Renal cortical epithelial cell (primary cell): ENCODE data around the gene SPOCK3. TPM values are rescaled to one million over a fixed set of nuclear protein-coding genes. Genes with fewer than 3 reads are reported as not detected.
"Not testable (repeated sequence)": the region's sequence is repeated elsewhere in the genome, so short reads cannot be mapped to it uniquely, and the experiment has no call there.

Experiments
- DNase-seq: peaks from one replicate; pipeline ENCODE4 v3.0.0-alpha.2; 2011; ENCODE audit warnings: low read depth
- total RNA-seq: library from RNA; depleted of rRNA; stranded (reverse); fragments of >200 nt; gene quantifications from 2 replicates; pipeline ENCODE4 v1.2.3, GENCODE V29; 2014

SPOCK3 gene
- not detected in 2 replicates for total RNA-seq

DNA sequence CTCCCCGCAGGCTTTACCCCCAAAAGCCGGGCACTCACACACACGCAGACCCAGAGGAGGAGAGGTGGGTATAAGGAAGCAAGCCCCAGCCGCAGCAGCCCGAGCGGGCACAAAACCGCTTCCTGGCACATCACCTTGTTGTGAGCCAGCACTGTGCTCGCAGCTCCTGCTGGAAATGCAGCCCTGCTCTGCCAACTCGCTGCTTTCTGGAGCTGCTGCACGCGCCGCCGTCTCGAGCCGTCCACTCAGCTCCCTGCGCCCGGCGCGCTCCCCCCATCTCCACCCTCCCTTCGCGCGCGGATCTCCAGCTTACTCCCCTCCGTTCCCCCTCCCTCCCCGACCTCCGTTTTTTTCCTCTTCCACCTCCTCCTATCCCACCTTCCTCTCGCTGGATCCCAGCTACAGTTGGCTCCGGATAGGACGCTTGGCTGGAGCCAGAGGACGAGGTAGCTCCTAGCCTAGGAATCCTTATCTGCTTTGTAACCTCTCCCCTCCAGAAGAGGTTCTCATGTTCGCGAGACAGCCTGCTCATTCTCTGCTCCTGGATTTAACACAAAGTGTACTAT is at the start of gene SPOCK3:
Gene SPOCK3, minus strand, starts transcription at position 179 of the 566 bp plus-strand sequence.
- peak; percentile 22 for DNase-seq

DNA sequence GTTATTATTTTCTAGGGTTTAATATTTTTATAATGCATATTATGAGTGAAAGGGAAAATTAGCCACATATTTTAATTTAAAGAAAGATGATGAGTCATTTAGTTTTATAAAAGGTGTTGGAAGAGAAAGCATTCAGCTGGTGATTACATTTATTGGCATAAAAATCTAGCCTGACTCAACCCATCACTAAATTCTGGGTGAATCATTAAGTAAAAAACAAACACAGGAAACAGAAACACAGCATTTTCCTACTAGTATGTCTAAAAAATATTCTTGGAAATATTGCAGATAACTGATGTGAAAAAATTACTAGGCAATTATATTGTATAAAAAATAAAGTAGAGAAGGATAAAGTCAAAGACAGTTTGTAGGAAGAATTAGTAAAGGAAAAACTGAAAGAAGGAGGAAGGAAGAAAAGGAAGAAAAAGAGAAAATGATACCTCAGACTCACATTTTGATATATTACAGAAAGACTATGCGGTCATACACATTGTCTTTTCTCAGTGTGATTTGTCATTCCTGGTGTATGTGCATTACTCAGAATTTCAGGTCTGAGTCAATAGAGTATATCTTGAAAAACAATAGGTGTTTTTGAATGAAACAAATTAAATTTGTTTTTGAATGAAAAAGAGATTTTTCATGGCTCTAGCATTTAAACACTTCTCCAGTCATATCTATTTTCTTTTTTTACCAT is 48.0 kb upstream of the SPOCK3 start:
- no peak for DNase-seq

DNA sequence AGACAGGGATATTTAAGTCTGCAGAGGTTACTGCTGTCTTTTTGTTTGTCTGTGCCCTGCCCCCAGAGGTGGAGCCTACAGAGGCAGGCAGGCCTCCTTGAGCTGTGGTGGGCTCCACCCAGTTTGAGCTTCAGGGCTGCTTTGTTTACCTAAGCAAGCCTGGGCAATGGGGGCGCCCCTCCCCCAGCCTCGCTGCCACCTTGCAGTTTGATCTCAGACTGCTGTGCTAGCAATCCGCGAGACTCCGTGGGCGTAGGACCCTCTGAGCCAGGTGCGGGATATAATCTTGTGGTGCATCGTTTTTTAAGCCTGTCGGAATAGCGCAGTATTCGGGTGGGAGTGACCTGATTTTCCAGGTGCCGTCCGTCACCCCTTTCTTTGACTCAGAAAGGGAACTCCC is 47.3 kb upstream of the SPOCK3 start:
- not testable (repeated sequence) for DNase-seq

DNA sequence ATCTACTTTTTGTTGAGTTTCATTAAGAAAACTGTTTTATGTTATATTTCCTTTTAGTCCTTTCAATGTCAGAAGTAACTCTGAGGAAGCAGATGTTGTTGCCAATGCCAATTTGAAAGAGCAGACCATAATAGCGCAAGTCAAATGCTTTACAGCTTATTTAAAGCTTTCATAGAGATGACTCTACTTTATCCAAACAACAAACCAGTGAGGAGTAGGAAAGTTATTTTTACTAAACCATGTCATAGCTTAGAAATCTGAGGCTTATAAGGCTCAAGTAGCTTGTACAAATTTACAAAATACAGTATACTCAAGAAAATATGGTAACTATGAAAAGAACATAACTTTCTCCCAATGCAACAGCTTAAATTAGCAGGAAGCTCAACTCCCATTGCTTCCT is 40.1 kb upstream of the SPOCK3 start:
- no peak for DNase-seq

DNA sequence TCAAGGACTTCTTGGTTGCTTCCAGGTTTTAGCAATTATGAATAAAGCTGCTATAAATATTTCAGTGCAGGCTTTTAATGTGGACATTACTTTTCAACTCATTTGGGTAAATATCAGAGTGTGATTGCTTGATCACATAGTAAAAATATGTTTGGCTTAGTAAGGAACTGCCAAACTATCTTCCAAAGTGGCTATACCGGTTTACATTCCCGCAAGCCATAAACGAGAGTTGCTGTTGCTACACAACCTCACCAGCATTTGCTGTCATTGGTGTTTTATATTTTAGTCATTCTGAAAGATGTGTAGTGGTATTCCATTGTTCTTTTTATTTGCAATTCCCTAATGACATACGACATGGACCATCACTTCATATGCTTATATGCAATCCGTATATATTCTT is 30.9 kb upstream of the SPOCK3 start:
- DNase-seq: no peak

DNA sequence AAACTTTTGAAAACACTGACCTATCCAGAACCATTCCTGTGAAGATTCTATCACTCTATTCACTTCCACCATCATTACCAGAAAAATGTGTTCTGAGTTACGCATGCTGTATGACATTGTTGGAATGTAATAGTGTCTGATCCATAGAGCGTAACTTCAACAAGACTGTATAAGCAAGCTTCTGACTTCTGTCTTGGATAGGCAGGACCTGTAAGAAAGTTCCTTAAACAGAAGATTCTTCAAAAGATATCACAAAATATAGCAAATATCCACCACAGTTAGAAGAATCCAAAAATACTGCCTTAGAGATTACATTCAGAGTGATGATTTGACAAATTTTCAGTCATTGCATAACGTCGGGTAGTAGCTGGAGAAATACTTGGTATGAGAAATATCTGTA is 14.0 kb upstream of the SPOCK3 start:
- DNase-seq: no peak

DNA sequence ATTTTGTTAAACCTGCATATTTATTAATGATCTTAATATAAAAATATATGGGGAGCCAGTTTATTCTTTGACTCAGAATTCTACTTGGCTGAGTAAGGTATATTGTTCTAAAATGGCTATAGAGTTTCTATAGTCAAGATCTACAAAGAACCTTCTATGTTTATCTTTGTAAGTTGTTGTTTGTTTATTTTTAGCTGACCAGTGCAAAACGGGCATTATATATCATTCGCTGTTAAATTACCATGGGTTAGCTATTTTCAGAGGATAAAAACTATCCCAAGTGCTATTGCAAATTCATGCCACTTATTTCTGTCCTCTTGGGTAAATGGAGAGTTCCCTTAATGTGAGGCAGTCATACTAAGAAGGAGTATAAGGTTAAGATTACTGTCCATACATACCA is 5.3 kb upstream of the SPOCK3 start:
- DNase-seq: no peak

DNA sequence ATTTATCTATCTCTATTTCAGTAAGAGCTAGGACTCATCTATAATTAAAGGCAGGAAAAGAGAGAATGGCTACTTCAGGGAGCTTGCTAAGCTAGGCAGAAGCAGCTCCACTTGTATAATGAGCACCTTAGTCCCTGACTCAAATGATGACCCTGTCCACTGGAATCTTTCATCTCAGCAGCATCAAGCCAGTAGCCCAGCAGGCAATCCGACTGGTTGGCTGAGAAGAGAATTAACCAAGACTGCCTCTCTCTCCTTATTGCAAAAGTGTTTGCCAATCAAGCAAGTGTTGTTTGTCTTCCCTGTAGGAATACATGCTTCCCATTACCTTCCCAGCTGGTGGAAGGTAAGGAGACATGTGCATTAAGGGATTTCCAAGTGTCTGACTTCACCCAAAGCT is 3.9 kb upstream of the SPOCK3 start:
- no peak for DNase-seq

DNA sequence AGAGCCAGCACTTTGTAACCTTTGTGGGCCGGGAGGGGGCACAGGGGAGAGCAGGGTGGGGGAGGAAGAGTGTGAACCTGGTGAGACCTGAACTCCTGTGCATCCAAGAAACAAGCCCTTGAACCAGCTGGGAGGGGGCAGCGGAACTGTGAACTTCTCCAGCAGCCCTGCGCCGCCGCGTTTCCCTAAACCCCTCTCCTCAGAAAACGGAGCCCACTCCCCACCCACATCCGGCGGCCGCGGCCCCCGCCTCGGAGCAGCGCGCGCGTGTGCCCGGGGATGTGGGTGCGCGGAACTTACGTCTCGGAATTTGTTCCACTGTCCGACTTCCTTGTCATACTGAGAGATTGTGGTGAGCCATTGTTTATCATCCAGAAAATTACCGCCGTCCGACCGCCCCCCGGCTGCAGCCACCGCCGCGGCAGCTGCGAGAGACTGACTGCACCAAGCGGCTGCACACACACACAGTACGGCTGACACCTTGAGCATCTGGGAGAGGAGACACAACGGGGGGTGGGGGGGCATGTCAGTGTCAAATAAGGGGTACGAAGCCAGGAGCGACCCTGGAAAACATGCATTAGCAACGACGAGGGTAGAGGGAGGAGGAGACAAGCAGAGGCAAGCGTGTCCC is 494 bp downstream of the SPOCK3 start:
- DNase-seq: no peak

DNA sequence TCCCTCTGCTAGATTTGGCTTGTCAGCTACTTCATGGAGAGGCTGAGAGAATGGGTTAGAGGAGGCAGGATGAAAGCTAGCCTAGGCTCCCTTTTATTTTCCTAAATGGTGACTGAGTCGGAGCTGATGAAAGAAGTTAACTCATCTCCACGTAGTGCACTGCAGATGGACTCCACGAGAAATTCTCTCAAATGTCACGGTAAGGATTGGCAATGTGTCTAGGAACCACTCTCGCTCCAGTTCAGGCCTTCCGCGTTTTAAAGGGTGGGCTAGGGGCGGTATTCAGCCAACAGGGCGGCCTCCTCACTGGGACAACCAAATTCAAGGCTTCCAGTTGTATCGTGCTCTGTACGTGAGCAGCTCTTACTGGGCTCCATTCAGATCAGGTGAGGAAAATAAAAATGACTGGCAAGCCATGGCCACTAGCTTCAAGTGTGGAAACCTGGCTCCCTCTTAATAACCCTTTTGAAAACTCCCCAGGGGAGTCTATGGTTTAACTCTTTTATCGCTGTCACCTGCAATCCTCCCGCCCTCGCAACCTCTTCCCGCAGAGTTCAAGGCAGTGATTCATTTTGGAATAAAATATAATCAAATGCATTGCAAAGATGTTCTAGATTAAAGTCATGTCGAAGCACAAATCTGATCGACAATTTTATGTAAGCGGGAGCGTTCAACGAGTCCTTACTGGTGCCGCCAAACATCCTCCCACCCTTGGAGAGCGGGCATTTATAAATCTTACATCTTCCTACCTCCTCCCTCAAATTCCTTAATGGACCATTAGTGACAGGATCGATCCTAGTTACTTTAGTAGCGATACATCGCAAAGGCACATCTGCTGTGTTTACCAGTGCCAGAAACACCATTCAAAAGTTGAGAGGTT is 1.2 kb downstream of the SPOCK3 start:
- no peak for DNase-seq

DNA sequence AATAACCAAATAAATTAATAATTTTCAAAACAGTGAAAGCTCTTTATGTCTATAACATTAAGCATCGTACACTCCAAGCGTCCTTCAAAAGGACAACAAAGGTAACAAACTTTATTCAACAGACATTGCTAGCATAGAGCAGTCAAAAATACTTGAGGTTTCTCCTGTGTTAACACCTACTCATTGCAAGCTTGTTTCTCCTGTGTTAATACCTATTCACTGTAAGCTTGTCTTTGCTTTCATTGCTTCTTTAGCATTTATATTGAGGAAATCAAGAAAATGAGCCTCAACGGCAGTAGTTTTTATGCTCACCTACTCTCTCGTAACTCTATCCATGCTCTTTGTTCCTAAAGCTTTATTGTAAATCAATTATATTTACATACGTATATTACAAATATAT is 3.5 kb downstream of the SPOCK3 start:
- DNase-seq: no peak

DNA sequence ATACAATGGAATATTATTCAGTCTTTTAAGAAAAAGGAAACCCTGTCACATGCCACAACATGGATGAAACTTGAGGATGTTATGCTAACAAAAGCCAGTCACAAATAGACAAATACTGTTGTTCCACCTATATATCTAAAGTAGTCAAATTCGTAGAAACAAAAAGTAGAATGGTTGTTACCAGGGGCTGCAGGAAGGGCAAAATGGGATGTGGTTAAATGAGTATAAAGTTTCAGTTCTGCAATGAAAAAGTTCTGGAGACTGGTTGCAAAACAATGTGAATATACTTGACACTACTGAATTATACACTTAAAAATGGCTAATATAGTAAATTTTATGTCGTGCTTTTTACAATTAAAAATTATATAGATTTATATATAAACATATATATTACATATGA is 12.2 kb downstream of the SPOCK3 start:
- DNase-seq: no peak

DNA sequence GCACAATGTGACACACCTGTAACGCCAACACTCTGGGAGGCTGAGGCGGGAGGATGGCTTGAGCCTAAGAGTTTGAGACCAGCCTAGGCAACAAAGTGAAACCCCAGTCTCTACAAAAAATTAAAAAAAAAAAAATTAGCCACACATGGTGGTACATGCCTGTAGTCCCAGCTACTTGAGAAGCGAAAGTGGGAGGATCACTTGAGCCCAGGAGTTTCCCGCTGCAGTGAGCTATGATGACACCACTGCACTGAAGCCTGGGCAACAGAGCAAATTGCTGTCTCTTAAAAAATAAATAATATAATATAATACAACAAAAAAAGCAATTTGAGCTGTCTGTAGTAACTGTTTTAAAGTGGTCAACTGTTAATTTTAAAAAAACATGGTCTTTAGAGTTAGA is 13.2 kb downstream of the SPOCK3 start:
- DNase-seq: no peak

DNA sequence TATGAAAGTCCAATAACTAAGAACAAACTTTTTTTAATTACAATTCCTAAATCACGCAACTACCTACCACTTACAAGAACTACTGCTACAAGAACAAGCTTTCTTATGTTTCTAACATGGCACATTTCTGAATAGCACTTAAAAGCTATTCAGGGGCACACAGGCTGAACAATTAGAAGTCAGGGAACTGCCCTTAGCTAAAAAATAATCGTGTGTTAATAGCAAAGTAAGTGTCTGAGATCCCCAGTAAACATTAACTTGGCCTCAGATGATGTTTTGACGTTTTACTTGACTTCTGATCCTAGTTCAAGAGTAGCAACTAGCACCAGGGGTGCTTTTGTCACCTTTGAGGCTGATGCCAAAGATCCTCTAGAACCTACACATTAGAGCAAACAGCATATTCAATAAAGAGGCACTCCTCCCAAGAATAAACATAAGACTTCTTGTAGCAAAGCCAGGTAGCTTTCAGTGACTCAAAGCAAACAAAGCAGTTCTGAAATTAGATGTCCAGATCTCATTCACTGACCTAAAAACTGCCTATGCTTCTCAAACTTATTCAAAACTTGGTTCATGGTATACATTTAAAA is 16.2 kb downstream of the SPOCK3 start:
- no peak for DNase-seq

DNA sequence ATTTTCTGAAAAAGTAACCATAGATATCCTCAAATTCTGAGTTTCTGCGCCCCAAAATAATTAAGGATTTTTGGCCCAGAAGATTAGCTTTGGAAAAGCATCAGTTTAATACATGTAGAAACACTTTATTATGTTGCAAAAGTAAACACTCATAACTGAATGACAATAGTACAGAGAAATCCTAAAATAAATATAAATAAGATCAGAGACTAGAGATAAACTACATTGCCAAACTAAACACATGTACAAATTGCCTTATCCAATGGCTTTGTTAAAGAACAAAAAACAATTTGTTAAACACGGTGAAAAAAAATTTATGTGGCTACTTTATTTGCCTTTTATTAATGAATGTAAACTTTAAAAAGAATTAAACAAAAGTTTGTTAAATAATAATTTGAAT is 17.5 kb downstream of the SPOCK3 start:
- no peak for DNase-seq

DNA sequence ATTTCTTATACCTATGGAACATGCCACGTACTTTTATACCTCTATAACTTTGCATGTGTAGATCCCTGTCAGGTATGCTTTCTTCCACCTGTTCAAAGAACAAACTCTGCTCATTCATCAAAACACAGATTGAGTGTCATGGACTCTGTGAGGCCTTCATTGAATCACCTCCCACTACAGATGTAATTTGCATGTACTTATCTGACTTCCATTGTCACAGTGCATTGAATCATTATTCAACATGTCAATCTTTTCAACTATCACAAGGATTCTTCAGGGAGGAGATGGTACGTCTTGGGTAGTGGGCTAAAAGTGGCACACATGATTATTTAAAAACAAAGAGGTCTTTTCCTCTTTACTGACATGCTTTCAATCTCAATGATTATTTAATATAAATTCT is 24.1 kb downstream of the SPOCK3 start:
- DNase-seq: no peak

DNA sequence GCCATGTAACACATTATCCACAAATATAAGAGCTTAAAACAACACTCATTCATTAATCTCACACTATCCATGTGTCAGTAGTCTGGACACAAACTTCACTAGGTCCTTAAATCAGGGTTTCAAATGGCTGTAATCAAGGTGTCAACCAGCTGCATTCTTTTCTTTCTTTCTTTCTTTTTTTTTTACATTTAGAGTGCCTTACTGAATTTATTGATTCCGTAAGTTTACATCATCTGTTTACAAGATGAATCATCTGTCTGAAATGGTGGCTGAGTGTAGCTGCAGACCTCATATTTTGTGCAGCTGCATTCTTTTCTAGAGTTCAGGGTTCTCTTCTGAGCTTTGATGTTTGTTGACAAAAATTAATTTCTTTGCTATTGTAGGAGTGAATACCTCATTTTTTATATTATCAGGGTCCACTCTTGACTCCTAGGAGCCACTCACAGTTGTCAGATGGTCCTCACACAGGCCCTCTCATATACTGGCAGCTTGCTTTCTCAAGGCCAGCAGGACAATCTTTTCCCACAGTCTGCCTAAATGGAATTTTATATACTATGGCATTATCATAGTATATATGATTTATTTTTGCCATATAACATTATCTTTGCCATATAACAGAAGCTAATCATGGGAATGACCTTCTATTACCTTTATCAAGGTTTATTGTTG is 37.8 kb downstream of the SPOCK3 start:
- DNase-seq: peak; percentile 13

DNA sequence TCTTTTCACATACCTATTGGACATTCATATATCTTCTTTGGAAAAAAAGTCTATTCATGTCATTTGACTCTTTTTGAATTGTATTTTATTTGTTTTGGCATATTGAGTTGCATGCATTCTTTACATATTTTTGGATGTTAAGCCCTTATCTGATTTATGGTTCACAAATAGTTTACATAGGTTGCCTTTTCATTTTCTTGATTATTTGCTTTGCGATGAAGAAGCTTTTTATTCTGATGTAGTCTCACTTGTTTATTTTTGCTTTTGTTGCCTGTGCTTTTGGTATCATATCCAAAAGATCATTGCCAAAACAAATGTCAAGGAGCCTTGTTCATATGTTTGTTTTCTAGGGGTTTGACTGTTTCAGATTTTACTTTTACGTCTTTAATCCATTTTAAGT is 43.9 kb downstream of the SPOCK3 start:
- no peak for DNase-seq

DNA sequence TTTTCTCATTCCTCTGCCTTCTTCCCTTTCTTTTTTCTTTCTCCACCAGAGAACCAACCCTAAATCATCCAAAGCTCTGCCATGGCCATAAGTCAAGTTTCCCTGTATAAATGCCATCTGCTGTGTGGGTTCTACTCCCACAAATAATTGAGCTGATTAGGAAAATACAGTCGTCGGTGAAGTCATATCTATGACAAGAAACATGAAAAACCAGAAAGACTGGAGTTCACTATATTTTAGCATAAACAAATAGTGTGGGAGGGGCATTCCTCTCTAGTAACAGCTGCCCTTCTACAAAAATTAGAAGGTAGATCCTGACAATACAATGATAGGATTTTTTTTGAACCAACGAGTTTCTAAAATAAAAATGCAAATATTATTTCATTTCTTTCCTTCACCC is 48.8 kb downstream of the SPOCK3 start:
- DNase-seq: no peak

DNA sequence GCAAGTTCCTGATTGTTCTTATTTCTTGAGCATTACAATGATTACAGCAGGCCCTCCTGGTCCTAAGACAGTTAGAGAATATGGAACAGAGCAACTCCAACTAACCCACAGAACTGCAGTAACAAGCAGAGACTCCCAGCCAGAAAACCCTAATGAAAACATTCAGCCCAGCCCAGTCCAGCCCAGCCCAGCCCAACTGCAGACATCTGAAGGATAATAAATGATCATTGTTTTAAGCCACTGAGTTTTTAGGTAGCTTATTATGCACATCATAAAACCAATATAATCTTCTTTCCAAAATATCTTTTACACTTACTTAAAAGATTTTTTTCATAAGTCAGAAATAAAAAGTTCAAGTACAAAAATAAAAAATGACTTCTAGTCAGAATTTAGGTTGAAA is 51.3 kb downstream of the SPOCK3 start:
- no peak for DNase-seq

DNA sequence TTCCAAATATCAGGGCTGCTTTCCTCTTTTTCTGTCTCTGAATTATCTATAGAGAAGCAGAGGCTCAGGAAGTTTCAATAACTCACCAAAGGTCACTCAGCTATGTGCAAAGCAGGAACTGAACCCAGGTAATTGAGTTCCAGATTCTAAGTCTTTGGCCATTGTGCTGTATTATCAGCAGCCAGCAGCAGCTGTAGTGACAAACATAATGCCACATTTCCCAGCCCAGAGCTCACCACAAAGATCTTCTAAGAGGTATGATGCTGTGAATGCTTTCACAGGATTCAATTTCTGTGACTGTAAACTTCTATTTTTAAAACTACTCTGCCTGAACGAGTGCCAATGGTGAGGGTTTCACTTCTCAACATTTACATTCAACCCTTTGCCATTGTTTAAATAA is 56.4 kb downstream of the SPOCK3 start:
- DNase-seq: no peak
